Hepatocyte (in vitro differentiated cells): ENCODE data around the gene AMIGO1.

Experiments
- EZH2 ChIP-seq: fragments of 200-600 bp; sonication (generic); IDR thresholded peaks from 2 replicates; pipeline ENCODE4 v1.6.1; 2016; ENCODE audit warnings: antibody characterized with exemption, mild to moderate bottlenecking, borderline replicate concordance
- TF ChIP-seq, protein P1 (sequence below): fragments of 200-600 bp; sonication (generic); IDR thresholded peaks from 2 replicates; pipeline ENCODE4 v1.5.1; 2016; ENCODE audit warnings: antibody characterized with exemption, mild to moderate bottlenecking; ENCODE audit not compliant: poor library complexity

DNA sequence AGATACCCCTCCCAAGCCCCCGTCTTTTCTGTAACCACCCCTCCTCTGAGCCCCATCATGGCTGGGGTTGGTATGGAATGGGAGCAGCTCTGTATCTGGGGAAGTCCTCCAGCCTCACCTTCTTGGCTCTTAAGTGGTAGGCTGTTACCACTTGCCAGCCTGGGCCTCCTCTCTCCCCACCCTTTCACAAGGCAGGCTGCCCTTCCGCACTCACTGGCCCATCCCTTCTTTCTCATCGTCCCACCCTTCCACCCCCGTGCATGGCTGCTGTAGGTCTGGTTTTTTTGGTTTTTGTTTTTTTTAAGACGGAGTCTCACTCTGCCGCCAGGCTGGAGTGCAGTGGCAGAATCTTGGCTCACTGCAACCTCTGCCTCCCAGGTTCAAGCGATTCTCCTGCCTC is 10.4 kb downstream of the AMIGO1 start:
- TF ChIP-seq, protein P1, sequence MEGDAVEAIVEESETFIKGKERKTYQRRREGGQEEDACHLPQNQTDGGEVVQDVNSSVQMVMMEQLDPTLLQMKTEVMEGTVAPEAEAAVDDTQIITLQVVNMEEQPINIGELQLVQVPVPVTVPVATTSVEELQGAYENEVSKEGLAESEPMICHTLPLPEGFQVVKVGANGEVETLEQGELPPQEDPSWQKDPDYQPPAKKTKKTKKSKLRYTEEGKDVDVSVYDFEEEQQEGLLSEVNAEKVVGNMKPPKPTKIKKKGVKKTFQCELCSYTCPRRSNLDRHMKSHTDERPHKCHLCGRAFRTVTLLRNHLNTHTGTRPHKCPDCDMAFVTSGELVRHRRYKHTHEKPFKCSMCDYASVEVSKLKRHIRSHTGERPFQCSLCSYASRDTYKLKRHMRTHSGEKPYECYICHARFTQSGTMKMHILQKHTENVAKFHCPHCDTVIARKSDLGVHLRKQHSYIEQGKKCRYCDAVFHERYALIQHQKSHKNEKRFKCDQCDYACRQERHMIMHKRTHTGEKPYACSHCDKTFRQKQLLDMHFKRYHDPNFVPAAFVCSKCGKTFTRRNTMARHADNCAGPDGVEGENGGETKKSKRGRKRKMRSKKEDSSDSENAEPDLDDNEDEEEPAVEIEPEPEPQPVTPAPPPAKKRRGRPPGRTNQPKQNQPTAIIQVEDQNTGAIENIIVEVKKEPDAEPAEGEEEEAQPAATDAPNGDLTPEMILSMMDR, result no peak
- no peak for TF ChIP-seq EZH2
